Left ventricle myocardium inferior (tissue), 1 donor: ENCODE measurements around the gene ESR2. TPM values are rescaled to one million over a fixed set of nuclear protein-coding genes. Genes with fewer than 3 reads are reported as not detected.

Experiments
- DNase-seq: peaks from one replicate; pipeline ENCODE4 v3.0.0-alpha.2; 2020
- H3K27ac ChIP-seq: fragments of 200-600 bp; replicated peaks from 2 replicates; pipeline ENCODE4 v1.8.0; 2021
- H3K27me3 ChIP-seq: fragments of 200-600 bp; 2 replicates; pipeline ENCODE4 v1.8.0; 2021; ENCODE audit warnings: low read depth
- H3K36me3 ChIP-seq: fragments of 200-600 bp; 2 replicates; pipeline ENCODE4 v1.8.0; 2021
- H3K4me1 ChIP-seq: fragments of 200-600 bp; 2 replicates; pipeline ENCODE4 v1.8.0; 2021
- H3K4me3 ChIP-seq: fragments of 200-600 bp; 2 replicates; pipeline ENCODE4 v1.8.0; 2021; ENCODE audit warnings: mild to moderate bottlenecking, moderate library complexity
- H3K9me3 ChIP-seq: fragments of 200-600 bp; replicated peaks from 2 replicates; pipeline ENCODE4 v1.8.0; 2021
- CTCF ChIP-seq: fragments of 200-600 bp; IDR thresholded peaks from 2 replicates; pipeline ENCODE4 v1.8.0; 2021; ENCODE audit warnings: antibody characterized with exemption, mild to moderate bottlenecking, borderline replicate concordance
- intact Hi-C: fragments of 100-400 bp; cut with micrococcal nuclease; formaldehyde crosslinking; loops from one replicate; pipeline ENCODE4 v1.11.0; 2022
- total RNA-seq: library from RNA; stranded (reverse); fragmentation: NEBNext Ultra II Directional; extraction: Animal tissue kit (Norgen Biotek cat#: 25700); gene quantifications from one replicate; pipeline ENCODE4 v1.2.1, GENCODE V29; 2021
- donor health status: DM: no; HTN: yes; CAD: no; lungs with severe emphysema.

The ESR2 gene
- total RNA-seq, 1 donor from 2014 or later = 1.0 TPM

GRCh38 chr14:64159588-64159987 is 134.6 kb downstream of the ESR2 start:
- Histone ChIP-seq H3K4me3 (no peak overlapping the region), H3K36me3 (peaks cover 77% of the 10 kb centered on the region), H3K9me3 (no peaks in the 10 kb centered on the region), H3K27ac (no peak overlapping the region), H3K27me3 (no peaks in the 10 kb centered on the region), H3K4me1 (no peaks in the 10 kb centered on the region)
- TF ChIP-seq CTCF = peak; percentile 49
- intact Hi-C loops = no loop called here
- DNase-seq = no peak

- DNase-seq = no peak
- H3K9me3 ChIP-seq = no peaks in the 10 kb centered on the region
- no peaks in the 10 kb centered on the region for H3K27me3 ChIP-seq
- H3K27ac ChIP-seq = no peak overlapping the region
- H3K4me3 ChIP-seq = no peak overlapping the region
- H3K36me3 ChIP-seq = peaks cover 82% of the 10 kb centered on the region
- H3K4me1 ChIP-seq = no peaks in the 10 kb centered on the region
- TF ChIP-seq CTCF = no peak
- intact Hi-C loops = no loop called here
Measured at GRCh38 chr14:64158608-64159007, 135.6 kb downstream of the ESR2 start.

GRCh38 chr14:64149921-64150320 is 144.2 kb downstream of the ESR2 start:
- no peaks in the 10 kb centered on the region for H3K27me3 ChIP-seq
- no peaks in the 10 kb centered on the region for H3K9me3 ChIP-seq
- H3K36me3 ChIP-seq = peaks cover 65% of the 10 kb centered on the region
- no peaks in the 10 kb centered on the region for H3K4me1 ChIP-seq
- no peak for TF ChIP-seq CTCF
- intact Hi-C loops = loop anchor here (10.0 kb wide), 1 partner anchor 145 kb away; the partner anchor contains the start of gene ESR2
- no peak for DNase-seq
- H3K27ac ChIP-seq = no peak overlapping the region
- no peak overlapping the region for H3K4me3 ChIP-seq

GRCh38 chr14:64147126-64147790 is 146.9 kb downstream of the ESR2 start:
- TF ChIP-seq CTCF = no peak

GRCh38 chr14:64137657-64138290 is 156.4 kb downstream of the ESR2 start:
- Histone ChIP-seq H3K36me3 (peaks cover 89% of the 10 kb centered on the region), H3K9me3 (no peaks in the 10 kb centered on the region), H3K4me1 (no peaks in the 10 kb centered on the region), H3K4me3 (no peak overlapping the region), H3K27me3 (no peaks in the 10 kb centered on the region), H3K27ac (no peak overlapping the region)
- peak; percentile 44 for TF ChIP-seq CTCF
- no peak for DNase-seq
- intact Hi-C loops = no loop called here

More at GRCh38 chr14:64147126-64147790, 146.9 kb downstream of the ESR2 start:
- peaks cover 65% of the 10 kb centered on the region for H3K36me3 ChIP-seq
- H3K27ac ChIP-seq = no peak overlapping the region
- H3K27me3 ChIP-seq = no peaks in the 10 kb centered on the region
- no peak for DNase-seq
- no peak overlapping the region for H3K4me3 ChIP-seq
- no peaks in the 10 kb centered on the region for H3K9me3 ChIP-seq
- no peaks in the 10 kb centered on the region for H3K4me1 ChIP-seq
- intact Hi-C loops = loop anchor here (10.0 kb wide), 1 partner anchor 148 kb away; the partner anchor contains the start of gene ESR2
